HG03457 (cell line): ENCODE measurements around the gene MLLT11.
A peak's percentile ranks its signal among the peaks of the same experiment; 100 is the strongest.

Experiments
- ATAC-seq: cut with Tn5 transposase; IDR thresholded peaks from one replicate; pipeline ENCODE4 v1.9.1; 2021; ENCODE audit warnings: moderate number of reproducible peaks; ENCODE audit not compliant: unreplicated experiment

MLLT11 gene

GRCh38 chr1:151060007-151060656 lies at the start of gene MLLT11:
Gene MLLT11, plus strand, starts transcription at chr1:151060397. Its CDS starts 6,828 bp downstream, at chr1:151067225.
- ATAC-seq: no peak

DNA sequence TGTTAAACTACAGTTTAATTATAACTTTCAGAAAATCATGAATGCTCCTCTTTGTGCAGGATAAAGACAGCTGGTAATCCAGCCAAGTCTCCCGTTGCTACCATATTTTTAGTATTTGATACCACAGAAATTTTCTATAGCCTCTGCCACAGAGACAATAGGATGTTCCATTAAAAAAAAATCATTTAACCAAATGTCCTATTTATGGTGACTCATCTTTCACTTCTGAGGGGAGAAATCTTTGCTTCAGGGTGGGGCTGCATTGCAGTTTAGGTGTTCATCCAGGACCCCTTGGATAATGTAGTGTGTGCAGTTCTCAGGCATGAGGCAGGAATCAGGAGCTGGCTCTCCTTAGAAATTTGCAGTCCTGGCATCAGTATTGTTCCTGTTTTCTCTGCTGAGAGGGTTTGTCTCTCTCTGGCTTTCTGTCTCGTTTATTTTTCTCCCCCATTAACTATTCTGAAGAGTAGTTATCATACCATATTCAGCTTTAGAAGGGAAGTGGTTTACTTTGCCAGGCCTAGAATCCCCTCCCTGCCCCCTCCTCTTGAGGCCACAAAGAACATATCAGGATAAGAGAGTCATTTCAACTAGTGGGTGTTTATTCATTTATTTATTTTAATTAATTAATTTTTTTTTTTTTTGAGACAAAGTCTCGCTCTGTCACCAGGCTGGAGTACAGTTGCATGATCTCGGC lies 48.9 kb upstream of the MLLT11 start:
- no peak for ATAC-seq

GRCh38 chr1:151012684-151013471 lies 47.3 kb upstream of the MLLT11 start:
- no peak for ATAC-seq

GRCh38 chr1:151013518-151013917 lies 46.7 kb upstream of the MLLT11 start:
- no peak for ATAC-seq

GRCh38 chr1:151024540-151025146 lies 35.6 kb upstream of the MLLT11 start:
- no peak for ATAC-seq

- no peak for ATAC-seq
These were observed 33.7 kb upstream of the MLLT11 start for GRCh38 chr1:151026460-151026859.

DNA sequence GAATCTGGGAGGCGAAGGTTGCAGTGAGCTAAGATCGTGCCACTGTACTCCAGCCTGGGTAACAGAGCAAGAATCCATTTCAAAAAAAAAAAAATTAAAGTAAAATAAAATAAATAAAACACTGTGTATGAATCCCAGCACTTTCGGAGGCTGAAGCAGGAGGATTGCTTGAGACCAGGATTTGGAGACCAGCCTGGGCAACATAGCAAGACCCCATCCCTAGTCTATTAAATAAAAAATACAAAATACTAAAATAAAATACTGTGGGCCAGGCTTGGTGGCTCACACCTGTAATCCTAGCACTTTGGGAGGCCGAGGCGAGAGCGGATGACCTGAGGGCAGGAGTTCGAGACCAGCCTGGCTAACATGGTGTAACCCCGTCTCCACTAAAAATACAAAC lies 28.0 kb upstream of the MLLT11 start:
- no peak for ATAC-seq

- ATAC-seq: no peak
These were observed 25.0 kb upstream of the MLLT11 start for GRCh38 chr1:151035167-151035566.

DNA sequence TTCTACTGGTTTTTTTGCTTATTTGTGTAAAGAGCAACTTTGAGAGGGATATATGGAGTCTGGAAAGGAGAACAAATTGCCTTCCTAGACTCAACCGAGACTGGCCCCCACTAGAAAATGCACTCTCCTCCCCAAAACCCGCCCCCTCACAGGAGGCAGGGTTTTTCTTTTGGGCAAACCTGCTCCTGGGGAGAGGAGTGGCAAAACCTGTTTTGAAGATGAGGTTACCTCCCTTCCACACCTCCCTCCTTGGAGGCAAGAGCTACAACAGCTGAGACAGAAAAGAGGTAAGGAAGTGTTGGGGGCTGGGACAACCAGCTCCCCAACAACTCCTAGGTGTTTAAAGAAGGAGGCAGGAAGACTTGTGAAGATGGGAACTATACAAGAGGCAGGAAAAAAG lies 23.8 kb upstream of the MLLT11 start, which contains the start of gene BNIPL:
BNIPL (plus strand) TSS at position 231 of the 400 bp plus-strand sequence; CDS start at position 371, 140 bp downstream.
- no peak for ATAC-seq

DNA sequence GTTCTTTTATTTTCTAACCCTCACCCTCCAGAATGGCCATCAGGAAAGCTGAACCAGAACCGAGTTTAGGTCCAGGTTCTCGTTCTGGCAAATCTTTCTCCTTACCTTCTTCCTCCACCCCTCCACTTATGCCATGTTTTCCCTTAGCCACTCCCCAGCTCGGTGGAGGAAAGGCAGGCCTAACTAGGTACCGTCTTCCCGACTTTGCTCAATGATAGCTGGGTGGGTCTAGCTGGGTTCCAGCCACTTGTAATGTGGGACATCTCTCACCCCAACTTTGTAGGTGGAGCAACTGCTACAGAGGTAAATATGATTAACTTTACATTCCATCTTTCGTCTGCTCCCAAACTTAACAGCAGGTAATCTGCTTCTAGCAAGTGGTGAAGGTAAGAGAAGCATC lies 23.2 kb upstream of the MLLT11 start:
- ATAC-seq: no peak

GRCh38 chr1:151039521-151039920 lies 20.7 kb upstream of the MLLT11 start:
- no peak for ATAC-seq

DNA sequence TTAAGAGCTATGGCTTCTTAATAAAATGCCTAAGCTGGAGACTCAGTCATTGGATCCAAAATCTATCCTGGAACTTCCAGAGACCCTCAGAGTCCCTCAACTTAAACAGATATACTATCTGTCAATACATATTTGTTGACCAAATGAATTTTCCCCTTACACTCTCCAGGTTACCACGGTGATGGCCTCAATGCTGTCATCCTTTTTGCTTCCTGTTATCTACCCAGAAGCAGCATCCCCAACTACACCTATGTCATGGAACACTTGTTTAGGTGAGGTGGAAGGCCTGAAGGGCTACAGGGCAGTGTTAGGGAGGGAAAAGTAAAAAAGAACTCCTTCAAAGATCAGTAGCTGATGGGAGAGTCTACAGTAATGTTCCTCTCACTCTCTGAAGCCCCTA lies 17.0 kb upstream of the MLLT11 start:
- no peak for ATAC-seq

DNA sequence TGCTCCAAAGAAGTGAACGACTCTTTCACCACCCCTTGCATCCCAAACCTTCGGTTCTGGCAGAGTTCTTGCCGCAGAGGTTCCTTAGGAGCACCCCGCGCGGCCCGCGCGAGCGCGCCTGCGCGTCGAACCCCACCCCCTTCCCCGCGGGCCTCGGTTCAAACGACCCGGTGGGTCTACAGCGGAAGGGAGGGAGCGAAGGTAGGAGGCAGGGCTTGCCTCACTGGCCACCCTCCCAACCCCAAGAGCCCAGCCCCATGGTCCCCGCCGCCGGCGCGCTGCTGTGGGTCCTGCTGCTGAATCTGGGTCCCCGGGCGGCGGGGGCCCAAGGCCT lies 12.6 kb upstream of the MLLT11 start, which contains the start of gene C1orf56:
C1orf56 (plus strand) TSS at position 161 of the 334 bp plus-strand sequence; CDS start at position 258, 97 bp downstream.
- no peak for ATAC-seq

- ATAC-seq: peak; percentile 42
These were observed 12.1 kb upstream of the MLLT11 start for GRCh38 chr1:151047925-151048644.

GRCh38 chr1:151048645-151049032 lies 11.6 kb upstream of the MLLT11 start:
- no peak for ATAC-seq

DNA sequence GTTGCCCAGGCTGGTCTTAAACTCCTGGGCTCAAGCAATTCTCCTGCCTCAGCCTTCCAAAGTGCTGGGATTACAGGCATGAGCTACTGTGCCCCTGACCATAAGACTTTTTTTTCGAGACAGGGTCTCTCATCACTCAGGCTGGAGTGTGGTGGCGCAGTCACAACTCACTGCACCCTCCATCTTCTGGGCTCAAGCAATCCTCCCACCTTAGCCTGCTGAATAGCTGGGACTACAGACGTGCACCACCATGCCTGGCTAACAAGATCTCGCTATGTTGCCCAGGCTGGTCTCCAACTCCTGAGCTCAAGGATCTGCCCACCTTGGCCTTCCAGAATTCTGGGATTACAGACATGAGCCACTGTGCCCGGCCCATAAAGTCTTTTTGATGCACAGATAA lies 10.7 kb upstream of the MLLT11 start:
- ATAC-seq: no peak

DNA sequence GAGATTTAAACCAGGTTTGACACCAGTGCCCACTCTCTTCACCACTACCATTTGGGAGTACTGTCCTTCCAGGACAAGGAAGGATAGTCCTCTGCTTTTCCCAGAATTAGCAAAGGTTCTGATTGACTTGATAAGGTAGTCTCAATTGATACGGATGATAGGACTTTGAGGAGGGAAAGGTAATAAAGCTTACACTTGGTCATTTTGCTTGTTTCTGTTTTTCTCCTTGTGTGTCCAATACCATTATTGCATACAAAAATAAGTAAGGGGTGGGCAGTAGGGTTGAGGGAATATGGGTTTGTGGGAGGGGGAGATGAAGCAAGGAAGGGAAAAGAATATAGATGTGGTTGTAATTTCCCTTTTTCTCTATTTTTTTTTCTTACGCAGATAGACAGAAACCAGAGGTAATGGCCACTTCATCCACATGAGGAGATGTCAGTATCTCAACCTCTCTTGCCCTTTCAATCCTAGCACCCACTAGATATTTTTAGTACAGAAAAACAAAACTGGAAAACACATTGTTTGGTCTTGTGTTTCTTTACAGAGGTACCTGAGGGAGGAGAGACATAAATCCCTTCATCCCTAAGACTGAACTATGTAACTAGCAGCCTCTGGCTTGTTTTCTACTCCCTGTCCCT lies 10.0 kb upstream of the MLLT11 start:
- no peak for ATAC-seq

DNA sequence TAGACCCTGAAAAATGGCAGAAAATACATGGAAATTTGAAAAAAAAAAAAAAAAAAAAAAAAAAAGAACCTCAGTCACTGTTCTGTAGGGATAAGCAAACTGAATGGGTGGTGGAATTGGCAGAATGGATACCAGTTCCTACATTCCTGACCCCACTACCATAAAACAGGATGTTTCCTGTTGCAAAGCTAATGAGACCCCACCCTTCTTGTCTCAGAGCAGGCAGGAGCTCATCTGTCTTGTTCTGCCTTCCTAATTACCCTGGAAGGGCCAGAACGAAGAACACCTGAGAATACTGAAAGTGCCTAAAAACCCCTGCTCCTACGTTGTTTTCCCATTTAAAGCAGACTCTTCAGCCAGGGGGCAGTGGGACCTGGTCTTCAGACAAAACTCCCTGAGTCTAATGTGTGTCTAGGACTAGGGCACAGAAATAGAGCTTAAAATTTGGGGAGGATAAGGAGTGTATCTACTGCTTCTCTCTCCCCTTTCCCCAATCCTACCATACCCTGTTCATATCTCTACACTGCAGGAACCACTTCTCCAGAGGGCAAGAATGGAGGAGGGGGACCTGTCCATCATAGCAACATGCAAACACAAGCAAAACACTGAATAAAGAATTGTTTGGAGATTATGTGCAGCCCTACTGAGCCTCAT lies 8.7 kb upstream of the MLLT11 start:
- no peak for ATAC-seq

DNA sequence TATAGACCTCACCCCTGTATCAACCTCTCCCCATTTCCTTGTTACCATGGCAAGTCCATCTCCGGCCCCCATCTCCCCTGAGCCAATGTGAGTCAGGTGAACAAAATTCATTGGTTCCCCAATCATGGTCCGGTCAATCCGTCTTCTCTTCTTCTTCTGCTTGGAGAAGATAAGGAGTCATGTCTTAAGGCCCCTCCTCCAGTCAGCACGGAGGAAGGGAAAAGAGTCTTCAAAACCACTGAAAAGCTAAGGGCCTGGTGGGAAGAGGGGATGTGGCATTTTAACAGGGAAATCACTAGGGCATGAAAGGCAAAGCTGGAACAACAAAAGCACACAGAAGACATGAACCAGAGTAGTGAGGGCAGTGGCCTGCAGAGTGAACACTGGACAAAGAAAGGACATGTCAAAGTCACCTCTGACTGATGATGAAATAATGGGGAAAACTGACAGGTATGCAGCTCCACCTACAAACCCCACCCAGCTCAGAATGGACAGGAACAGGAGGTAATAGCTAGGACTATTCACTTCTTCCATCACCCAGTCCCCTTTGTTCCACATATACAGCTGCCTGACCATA lies 5.1 kb upstream of the MLLT11 start:
- no peak for ATAC-seq
